ENCODE data around the gene TRIM26. TPM values are rescaled to one million over a fixed set of nuclear protein-coding genes. Genes with fewer than 3 reads are reported as not detected.

Gene TRIM26
- total RNA-seq, 1 donor from 2014 or later: 44.9 TPM

Other genes starting within 250 kb of the TRIM26 start
- gene POLR1H, start 152.1 kb downstream of the TRIM26 start, total RNA-seq: 19.2 and 26.4 TPM in 2 replicates
- gene PPP1R11, start 146.2 kb downstream of the TRIM26 start, total RNA-seq: 34.8 and 37.4 TPM in 2 replicates
- not detected in 2 replicates for gene RNF39, start 137.6 kb downstream of the TRIM26 start, total RNA-seq
- not detected in 2 replicates for gene TRIM31, start 100.3 kb downstream of the TRIM26 start, total RNA-seq
- not detected in 2 replicates for gene TRIM40, start 77.3 kb downstream of the TRIM26 start, total RNA-seq
- gene TRIM10, start 52.2 kb downstream of the TRIM26 start, total RNA-seq: not detected in 2 replicates
- gene TRIM15, start 49.9 kb downstream of the TRIM26 start, total RNA-seq: not detected in 2 replicates
- 8.0 and 14.0 TPM in 2 replicates for gene TRIM39, start 113.5 kb upstream of the TRIM26 start, total RNA-seq
- gene RPP21, start 131.8 kb upstream of the TRIM26 start, total RNA-seq: 46.8 and 60.3 TPM in 2 replicates

Data from glomerular endothelial cell (primary cell).